GM19372 (cell line): ENCODE results near the gene ETFB.

ENCODE experiments used
- ATAC-seq: cut with Tn5 transposase; IDR thresholded peaks from one replicate; pipeline ENCODE4 v1.9.1; 2021; ENCODE audit warnings: mild to moderate bottlenecking, low read depth, moderate library complexity; ENCODE audit not compliant: unreplicated experiment

The ETFB gene

GRCh38 chr19:51354103-51354741 is 12.0 kb downstream of the ETFB start:
- no peak for ATAC-seq

- no peak for ATAC-seq
These were observed 13.3 kb downstream of the ETFB start for GRCh38 chr19:51352783-51353360.

DNA sequence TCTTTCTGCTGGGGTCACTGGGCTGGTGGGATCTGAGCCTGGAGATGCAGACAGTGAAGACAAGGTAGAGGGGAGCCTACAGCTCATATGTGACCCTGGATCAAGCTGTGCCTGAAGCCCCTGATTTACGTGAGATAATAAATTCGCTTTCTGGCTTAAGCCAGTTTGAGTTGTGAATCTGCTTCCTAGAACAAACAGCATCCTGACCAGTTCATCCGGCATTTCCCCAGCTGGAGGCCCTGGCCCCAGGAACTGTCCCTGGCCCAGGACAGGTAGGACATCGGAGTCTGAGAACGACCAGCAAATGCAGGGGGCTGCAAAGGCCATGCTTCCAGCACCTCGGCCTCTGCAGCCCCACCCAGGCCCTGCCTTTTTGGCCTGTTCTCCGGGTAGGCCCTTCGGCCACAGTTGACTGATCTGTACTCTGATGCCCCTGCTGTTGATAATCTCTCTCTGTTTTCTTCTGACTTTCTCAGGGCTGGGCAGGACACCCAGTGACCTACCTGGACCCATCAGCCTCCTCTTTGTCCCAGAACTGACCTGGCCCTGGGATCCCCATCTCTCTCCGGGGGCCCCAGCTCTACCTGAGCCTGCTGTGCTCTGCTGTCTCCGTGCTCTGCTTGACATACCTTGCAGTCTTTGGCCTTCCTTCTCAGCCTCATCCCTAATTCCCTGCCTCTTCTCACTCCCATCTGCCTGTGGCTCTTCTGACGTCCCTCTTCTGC is 14.8 kb downstream of the ETFB start:
- ATAC-seq, result no peak

DNA sequence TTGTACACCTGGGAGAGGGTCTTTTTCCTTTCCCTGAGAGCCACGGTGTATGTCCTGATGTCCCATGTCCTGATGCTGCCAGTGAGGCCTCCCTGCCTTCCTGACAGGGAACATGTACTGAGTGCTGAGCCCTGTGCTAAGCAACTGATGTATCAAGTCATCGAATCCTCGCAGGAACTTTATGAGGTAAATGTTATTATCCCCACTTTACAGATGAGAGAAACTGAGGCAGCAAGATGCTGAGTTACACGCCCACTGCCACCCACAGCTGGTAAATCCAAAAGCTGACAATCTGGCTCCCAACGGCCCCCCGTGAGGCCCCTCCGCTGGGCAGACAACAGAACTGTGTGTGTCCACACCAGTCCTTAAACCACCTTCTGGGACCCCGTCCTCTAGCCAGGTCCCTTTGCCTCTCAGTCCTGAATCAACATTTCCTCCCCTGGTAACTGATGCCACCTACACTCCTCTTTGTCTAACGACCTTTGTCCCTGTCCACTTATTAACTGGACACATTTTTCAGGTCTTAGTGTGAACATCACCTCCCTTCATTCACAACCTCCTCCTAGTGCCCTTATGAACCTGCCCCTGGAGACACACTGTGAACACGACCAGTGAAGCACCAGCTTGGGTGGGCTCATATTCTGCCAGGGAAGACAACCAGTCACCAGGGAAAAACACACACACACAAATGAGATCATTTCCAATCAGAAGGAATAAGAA is 18.8 kb downstream of the ETFB start:
- no peak for ATAC-seq

GRCh38 chr19:51346742-51347141 is 19.4 kb downstream of the ETFB start:
- ATAC-seq, result no peak

GRCh38 chr19:51345076-51345620 is 21.0 kb downstream of the ETFB start:
- ATAC-seq, result no peak

DNA sequence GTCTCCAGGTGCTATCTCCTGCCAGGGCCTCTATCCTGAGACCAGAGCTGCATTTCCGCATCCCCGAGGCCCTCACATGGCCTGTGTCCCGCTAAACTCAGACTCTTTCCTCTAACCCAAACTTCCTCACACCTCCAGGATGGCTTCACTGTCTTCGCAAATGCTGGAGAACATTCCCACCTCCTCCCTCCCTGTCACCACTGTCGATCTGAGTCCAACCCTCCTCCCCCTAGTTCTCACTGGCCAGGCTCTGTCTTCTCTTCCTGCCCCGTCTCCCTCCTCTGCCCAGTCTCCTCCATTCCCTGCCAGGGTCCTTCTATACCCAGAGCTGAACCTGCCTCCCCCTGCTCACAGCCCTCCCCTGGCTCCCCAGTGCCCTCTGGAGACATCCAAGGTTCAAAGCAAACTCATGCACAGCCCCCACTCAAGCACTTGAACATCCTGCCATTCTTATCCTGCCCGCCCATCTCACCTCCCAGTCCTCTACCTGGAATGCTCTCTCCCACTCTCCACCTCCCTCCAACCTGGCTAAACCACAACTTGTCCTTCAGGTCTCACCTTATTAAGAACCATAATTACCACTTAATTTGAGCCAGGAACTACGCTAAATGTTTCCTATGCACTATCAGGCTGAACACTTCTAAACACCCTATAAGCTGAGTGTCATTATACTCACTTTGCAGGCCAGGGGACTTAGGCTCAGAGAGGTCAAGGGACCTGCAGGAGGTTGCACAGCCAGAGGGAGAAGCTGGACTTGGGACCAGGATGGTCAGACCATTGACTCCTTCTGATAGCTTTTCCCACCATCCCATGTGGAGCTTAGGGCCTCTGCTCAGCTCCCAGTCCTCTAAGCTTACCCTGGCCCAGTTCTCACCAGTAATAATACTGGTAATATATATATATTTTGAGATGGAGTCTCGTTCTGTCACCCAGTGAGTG is 23.3 kb downstream of the ETFB start:
- no peak for ATAC-seq

- ATAC-seq, result no peak
These were observed 24.1 kb downstream of the ETFB start, which contains the start of gene VSIG10L for GRCh38 chr19:51341976-51342580. TSS of gene VSIG10L (minus strand) at chr19:51342139. CDS start at chr19:51342124, 15 bp downstream.

DNA sequence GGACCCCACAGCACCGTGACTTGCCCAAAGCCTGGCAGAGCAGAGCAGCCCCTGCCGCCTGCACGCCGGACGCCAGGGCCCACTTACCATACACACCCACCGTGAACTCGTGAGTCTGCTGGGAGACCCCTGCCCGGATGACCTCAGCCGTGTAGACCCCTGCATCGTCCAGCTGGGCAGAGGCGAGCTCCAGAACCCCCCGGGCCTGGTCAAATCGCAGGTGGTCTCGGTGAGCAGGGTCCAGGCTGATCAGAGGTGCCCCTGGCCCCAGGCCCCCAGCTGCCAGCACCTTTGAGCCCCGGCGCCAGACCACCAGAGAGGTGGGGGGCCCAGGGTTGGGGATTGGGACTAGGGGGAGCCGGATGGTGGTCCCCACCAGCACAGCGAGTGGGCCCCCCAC is 25.1 kb downstream of the ETFB start:
- ATAC-seq, result no peak

GRCh38 chr19:51339687-51340656 is 26.2 kb downstream of the ETFB start:
- ATAC-seq, result peak; percentile 53

- peak; percentile 4 for ATAC-seq
These were observed 26.9 kb downstream of the ETFB start for GRCh38 chr19:51339313-51339686.

- peak; percentile 59 for ATAC-seq
These were observed 27.4 kb downstream of the ETFB start for GRCh38 chr19:51338563-51339312.

DNA sequence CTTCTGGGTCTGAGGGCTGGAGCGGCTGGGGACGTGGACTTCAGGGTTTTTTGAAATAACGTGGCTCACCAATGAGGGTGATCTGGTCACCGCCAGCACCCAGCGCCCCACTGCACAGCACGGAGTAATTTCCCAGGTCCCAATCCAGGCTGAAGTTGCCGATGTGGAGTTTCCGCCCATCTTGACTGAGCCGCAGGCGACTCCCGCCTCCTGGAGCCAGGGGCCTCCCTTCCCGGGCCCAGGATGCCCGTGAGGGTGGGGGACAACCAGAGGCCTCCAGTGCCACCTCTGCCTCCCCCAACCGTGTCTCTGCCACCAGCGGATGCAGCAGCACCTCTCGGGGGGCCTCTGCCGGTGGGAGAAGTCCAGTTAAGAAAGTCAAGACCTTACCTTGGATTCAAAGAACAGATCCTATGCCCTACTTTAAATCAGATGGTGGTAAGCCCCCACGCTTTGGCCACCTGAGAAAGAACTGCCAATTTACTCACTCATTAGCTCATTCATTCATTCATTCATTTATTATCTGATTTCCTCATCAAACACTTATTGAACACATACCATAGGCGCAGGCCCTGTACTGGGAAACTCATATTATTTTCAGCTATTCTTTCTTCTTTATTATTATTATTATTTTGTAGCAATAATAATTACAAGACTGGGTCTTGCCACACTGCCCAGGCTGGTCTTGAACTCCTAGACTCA is 28.2 kb downstream of the ETFB start:
- ATAC-seq, result no peak

- no peak for ATAC-seq
These were observed 28.9 kb downstream of the ETFB start for GRCh38 chr19:51337141-51337860.

GRCh38 chr19:51333836-51334460 is 32.2 kb downstream of the ETFB start:
- no peak for ATAC-seq

DNA sequence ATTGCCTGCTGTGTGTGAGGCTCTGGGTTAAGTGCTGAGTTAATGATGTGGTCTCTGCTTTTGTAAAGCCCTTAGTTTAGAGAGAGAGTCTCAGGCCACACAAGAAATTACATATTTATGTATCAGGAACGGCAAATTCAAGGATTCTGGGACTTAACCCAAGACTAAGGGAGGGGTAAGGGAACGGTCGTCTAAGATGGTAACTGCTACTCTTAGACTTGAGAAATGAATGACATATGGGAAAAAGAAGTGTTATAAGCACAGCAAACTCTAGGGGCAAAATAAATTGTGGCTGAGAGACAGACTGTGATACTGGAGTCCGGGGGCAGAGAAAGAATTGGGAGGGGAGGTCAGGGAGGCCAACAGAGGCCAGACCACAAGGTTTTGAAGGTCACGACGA is 34.5 kb downstream of the ETFB start:
- no peak for ATAC-seq
